K562 (cell line): Measurements from ENCODE around the gene MMP24. TPM values are rescaled to one million over a fixed set of nuclear protein-coding genes. Genes with fewer than 3 reads are reported as not detected.

Experiments used
- ELF1 ChIP-seq: fragments of 200-800 bp; sonication (Bioruptor generic); IDR thresholded peaks from 2 replicates; pipeline ENCODE4 v1.6.1; 2016; ENCODE audit warnings: missing genetic modification characterization, missing compliant biosample characterization
- FOSL1 ChIP-seq: fragments of 200-800 bp; sonication (Bioruptor generic); conservative IDR thresholded peaks from 2 replicates; pipeline ENCODE4 v1.6.1; 2016; ENCODE audit warnings: missing genetic modification characterization, missing compliant biosample characterization
- FOXM1 ChIP-seq, 2 experiments: fragments of 450-650 bp in 1 of 2; sonication (generic) in 1 of 2; formaldehyde crosslinking in 1 of 2; IDR thresholded peaks; 2 replicates each; pipeline versions ENCODE4 v1.6.1 to v1.9.0; 2017 to 2022; ENCODE audit warnings: low read depth in 2 of 2, mild to moderate bottlenecking in 2 of 2, missing genetic modification reagents in 1 of 2, moderate library complexity in 1 of 2
- JUNB ChIP-seq: fragments of 450-650 bp; formaldehyde crosslinking; conservative IDR thresholded peaks from 2 replicates; pipeline ENCODE4 v1.4.0; 2020; ENCODE audit warnings: mild to moderate bottlenecking
- MAFG ChIP-seq: fragments of 450-650 bp; conservative IDR thresholded peaks from 2 replicates; pipeline ENCODE4 v1.6.1; 2016; ENCODE audit warnings: missing genetic modification characterization, missing compliant biosample characterization
- MEF2D ChIP-seq: conservative IDR thresholded peaks from 2 replicates; pipeline ENCODE4 v1.6.1; 2016; ENCODE audit warnings: low read depth, missing genetic modification characterization, missing compliant biosample characterization
- PTBP1 ChIP-seq: fragments of 200-400 bp; formaldehyde crosslinking; IDR thresholded peaks from 2 replicates; pipeline ENCODE4 v1.6.1; 2017; ENCODE audit warnings: low read depth, low read length
- RBM22 ChIP-seq: fragments of 200-400 bp; formaldehyde crosslinking; IDR thresholded peaks from 2 replicates; pipeline ENCODE4 v1.6.1; 2018; ENCODE audit warnings: low read length, low read depth; ENCODE audit not compliant: poor library complexity, severe bottlenecking
- REST ChIP-seq, 2 experiments: fragments of 450-650 bp; formaldehyde crosslinking in 1 of 2; IDR thresholded peaks; 2 replicates each; pipeline versions ENCODE4 v1.4.0 to v1.6.1; 2014 to 2020; ENCODE audit warnings: mild to moderate bottlenecking in 2 of 2, borderline replicate concordance in 1 of 2, low read depth in 1 of 2
- STAG1 ChIP-seq: sonication (generic); formaldehyde crosslinking; IDR thresholded peaks from 2 replicates; pipeline ENCODE4 v1.5.0; 2020; ENCODE audit warnings: missing genetic modification reagents, borderline replicate concordance
- TSC22D4 ChIP-seq: fragments of 450-650 bp; IDR thresholded peaks from 2 replicates; pipeline ENCODE4 v1.6.1; 2016; ENCODE audit warnings: missing genetic modification characterization, missing biosample characterization, control low read depth
- ZFP91 ChIP-seq: sonication (generic); formaldehyde crosslinking; IDR thresholded peaks from 2 replicates; pipeline ENCODE4 v1.8.0; 2022; ENCODE audit warnings: mild to moderate bottlenecking, missing genetic modification reagents
- polyA plus RNA-seq, 8 experiments: library from polyadenylated mRNA; depleted of rRNA in 4 of 8; stranded (reverse) in 5 of 8; unstranded in 3 of 8; fragments of >200 nt; fragmentation: Nextera tagmentation in 2 of 8; fragmentation: Illumina TruSeq in 1 of 8; extraction: Ambion mirVana in 2 of 8; extraction: Trizol in 1 of 8; gene quantifications; 2 replicates each; pipeline versions ENCODE4 v1.2.1 to v1.2.3, GENCODE V29; 2011 to 2014; ENCODE audit warnings: inconsistent platforms in 1 of 8, missing spikeins in 1 of 8
- total RNA-seq, 7 experiments: library from RNA; depleted of rRNA in 6 of 7; stranded (reverse); fragments of >200 nt in 6 of 7; fragmentation: Illumina TruSeq in 2 of 7; extraction: Trizol in 2 of 7; gene quantifications; 2 replicates each; pipeline versions ENCODE4 v1.2.1 to v1.2.3, GENCODE V29; 2011 to 2021; ENCODE audit warnings: low replicate concordance in 1 of 7

MMP24 gene
- total and polyA plus RNA-seq, 9 of the 15 experiments (the other 6 are each of a cell fraction or from before 2014, with no cell fraction given), result 0.03 to 0.07 (median 0.03) TPM; not detected in 6

- TF ChIP-seq FOSL1, result peak; percentile 83
- TF ChIP-seq RBM22, result no peak
- TF ChIP-seq REST (IDR thresholded peaks at IDR 0.05; ENCODE audit: borderline replicate concordance), result 0 out of 2 replicates have a peak, but pooled peaks have one; percentile 12
- TF ChIP-seq REST (CRISPR knock-in tag; IDR thresholded peaks at IDR 0.05; ENCODE audit: low read depth), result no peak
- TF ChIP-seq STAG1 (CRISPR knock-in tag), result no peak
- TF ChIP-seq ZFP91, result no peak
- TF ChIP-seq ELF1 (tag), result no peak
- peak; percentile 62 for TF ChIP-seq MAFG
- no peak for TF ChIP-seq TSC22D4 (tag)
- TF ChIP-seq PTBP1, result no peak
- TF ChIP-seq MEF2D (tag), result no peak
- TF ChIP-seq JUNB, result no peak
- TF ChIP-seq FOXM1 (IDR thresholded peaks at IDR 0.05; ENCODE audit: low read depth), result no peak
- no peak for TF ChIP-seq FOXM1 (CRISPR knock-in tag; IDR thresholded peaks at IDR 0.05; ENCODE audit: low read depth)
Observed at GRCh38 chr20:35311409-35311808, 84.9 kb downstream of the MMP24 start (continued).
